ENCODE results near the gene C22orf39.

The C22orf39 gene

GRCh38 chr22:19424186-19424500 is 23.4 kb downstream of the C22orf39 start:
- no peak for DNase-seq

GRCh38 chr22:19422440-19423301 is 24.8 kb downstream of the C22orf39 start:
- no peak for DNase-seq

DNA sequence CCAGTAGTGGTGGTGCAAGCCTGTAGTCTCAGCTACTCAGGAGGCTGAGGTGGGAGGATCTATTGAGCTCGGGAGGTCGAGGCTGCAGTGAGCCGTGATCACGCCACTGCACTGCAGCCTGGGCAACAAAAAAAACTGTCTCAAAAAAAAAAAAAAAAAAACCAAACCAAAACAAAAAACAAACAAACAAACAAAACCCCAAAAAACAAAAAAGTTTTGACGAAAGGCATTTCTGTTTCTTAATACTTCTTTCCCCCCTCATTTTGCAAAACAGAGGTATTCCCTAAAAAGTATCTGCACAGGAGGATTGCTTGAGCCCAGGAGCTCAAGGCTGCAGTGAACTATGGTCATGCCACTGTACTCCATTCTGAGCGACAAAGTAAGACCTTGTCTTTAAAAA is 27.2 kb downstream of the C22orf39 start:
- no peak for DNase-seq

DNA sequence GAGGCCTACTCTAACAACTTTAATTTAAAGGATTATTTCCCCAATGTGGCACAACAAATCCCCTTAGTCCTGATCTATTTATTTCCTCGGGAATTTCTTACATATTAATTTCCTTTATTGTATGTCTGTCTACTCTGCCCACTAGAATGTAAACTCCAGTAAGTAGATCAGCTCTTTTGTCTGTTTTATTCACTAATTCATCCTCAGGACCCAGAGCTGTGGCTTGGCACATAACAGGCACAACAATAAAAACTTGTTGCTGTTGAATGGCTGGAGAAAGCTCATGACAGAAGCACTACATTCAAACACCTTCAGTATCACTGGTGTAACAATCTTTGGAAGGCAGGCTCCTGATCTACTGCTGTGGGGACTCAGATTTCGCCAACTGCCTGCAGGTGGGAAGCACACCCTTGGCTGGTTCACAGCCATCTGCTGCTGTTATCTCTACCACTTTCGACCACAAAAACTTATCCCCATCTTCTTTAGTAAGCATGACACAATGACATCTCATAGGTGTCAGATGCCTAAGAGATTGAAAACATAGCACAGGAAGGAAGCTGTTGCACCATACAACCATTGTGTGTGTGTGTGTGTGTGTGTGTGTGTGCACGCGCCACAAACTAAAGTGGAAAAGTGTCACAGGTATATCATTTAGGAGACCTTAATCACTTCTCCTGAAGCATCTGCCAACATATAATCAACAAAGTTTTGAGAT is 27.9 kb downstream of the C22orf39 start:
- no peak for DNase-seq

DNA sequence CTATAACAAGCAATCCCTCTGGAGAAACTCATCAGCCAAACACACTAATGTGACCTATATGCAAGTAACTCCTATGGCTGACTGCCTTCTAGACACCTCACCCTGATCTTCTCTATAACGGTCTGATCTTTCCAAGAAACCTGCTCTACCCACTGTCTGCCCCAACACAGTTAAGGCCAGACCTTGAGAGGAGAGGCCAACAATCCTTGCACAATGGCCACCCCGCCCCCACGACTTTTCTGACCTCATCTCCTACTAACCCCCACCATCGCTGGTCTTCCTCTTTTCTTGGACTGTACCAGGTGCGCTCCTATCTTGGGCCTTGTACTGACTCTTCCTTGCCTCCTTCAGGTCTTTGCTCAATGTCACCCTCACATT is 28.4 kb downstream of the C22orf39 start:
- DNase-seq = no peak

- DNase-seq = no peak
Measured at GRCh38 chr22:19412923-19413322, 34.6 kb downstream of the C22orf39 start.

GRCh38 chr22:19412478-19412877 is 35.0 kb downstream of the C22orf39 start:
- DNase-seq = no peak

DNA sequence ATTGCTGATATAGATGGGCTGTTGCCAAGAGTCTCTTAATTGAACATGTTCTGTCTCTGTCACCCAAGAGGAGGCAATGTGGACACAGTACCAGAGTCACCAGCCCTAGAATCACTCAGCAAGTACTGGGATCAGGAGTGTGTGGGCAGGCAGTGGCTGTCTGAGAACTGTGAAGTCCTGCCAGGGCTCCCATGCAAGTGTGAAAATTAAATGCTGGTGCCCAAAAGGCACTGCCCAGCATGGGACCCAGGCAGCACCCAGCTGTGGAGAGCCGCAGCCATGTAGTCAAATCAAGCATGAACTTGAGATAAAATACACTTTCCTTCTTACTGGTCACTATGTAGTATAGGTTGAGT is 35.8 kb downstream of the C22orf39 start:
- DNase-seq = no peak

GRCh38 chr22:19410941-19411689 is 36.4 kb downstream of the C22orf39 start:
- no peak for DNase-seq

DNA sequence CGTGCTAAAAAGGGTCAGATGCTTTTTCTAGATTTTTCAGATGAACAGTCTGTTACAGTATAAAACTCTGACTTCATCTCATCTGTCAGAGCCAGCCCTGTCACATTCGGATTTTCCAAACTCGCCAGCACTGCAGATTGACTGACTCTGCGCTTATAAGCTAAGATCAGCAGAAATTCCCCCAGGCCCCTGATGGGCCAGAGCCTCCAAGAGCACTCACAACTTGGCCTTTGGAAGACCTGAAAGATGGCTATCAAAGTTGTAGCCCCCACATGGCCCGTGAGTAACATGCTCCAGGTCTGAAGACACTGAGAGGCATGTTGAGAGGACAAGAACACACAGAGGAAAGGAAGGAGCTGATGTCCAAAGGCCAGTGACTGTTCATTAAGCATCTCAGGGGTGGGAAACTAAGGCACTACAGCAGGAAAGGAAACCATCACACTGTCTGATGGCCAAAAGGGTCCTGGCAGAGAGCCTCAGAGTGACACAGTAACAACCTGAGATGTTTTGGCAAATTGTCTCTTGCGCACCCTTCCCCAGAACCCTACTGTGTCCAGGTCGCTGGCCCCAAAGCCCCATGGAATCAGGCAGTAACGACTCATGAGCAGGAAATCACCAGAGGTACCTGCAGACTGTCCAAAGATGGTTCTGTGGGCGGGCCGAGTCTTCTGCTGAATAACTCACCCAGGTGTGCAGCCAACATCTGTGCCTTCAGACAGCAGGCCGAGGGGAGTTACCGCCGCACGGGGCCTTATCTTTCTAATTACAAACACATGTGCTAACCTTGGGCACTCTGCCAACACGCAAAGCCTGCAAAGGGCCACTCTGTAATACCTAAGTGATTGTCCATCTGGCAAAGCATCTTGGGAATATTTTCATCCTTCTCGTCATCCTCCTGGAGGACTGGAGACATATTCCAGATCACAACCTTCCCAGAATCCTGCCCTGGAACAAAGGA is 39.6 kb downstream of the C22orf39 start:
- DNase-seq = no peak

DNA sequence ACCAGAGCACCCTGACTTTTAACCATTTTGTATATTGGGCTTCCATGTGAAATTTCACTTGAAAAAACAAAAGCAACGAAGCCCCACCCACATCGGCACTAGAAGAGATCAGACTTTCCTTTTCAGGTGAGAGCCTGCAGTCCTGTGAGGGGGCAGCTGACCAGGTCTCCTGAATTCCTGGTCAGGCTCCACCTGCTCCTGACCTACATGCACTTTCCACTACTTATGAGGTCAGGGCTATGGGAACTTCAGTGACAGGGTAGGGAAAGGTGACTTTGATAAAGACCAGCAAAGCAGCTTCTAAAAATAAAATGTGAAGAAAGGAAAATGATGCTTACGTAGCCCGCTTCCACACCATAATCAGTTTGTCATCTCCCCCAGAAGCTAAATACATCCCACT is 40.7 kb downstream of the C22orf39 start:
- no peak for DNase-seq

DNA sequence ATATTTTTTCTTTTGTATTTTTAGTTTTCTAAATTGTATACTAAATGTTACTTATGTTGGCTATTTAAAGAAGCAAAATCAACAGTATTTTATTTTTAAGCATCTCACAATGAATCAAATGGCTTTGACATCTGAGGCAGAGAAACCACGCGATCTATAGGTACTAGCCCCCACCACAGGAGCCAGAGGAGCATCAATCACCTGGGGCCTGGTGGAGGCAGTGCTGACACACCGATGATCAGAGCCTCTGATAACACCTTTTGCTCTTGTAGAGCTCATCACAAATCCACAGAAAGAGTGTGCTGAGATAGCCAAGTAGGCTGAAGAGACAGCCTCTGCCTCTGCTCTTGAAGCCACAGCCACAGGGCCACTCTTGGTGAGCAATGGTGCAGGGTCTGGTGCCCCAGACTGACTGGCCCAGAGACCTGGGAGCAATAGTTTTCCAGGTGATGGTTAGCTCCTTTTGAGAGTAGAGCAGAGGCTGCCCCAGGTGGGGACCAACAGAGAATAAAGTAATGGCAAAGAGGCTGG is 41.2 kb downstream of the C22orf39 start:
- DNase-seq = no peak

GRCh38 chr22:19405652-19406051 is 41.9 kb downstream of the C22orf39 start:
- DNase-seq = no peak

- no peak for DNase-seq
Measured at GRCh38 chr22:19405133-19405532, 42.4 kb downstream of the C22orf39 start.

- DNase-seq = no peak
Measured at GRCh38 chr22:19404676-19405075, 42.8 kb downstream of the C22orf39 start.

DNA sequence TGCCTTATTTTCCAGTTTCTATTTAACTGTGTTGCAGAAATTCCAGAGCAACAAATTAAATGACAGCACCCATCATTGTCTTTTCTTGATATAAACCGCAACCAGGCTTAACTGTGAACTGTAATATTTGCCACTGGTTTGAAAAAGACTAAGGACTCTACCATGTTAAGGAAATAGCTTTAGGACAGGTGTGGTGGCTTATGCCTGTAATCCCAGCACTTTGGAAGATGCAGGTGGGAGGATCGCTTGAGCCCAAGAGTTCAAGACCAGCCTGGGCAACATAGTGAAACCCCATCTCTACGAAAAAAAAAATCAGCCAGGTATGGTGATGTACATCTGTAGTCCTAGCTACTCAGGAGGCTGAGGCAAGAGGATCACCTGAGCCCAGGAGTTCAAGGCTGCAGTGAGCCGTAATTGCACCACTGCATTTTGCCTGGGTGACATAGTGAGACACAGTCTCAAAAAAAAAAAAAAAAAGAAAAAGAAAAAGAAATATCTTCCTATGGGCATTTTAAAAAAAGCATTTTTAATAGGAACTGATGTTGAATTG is 44.8 kb downstream of the C22orf39 start:
- no peak for DNase-seq

DNA sequence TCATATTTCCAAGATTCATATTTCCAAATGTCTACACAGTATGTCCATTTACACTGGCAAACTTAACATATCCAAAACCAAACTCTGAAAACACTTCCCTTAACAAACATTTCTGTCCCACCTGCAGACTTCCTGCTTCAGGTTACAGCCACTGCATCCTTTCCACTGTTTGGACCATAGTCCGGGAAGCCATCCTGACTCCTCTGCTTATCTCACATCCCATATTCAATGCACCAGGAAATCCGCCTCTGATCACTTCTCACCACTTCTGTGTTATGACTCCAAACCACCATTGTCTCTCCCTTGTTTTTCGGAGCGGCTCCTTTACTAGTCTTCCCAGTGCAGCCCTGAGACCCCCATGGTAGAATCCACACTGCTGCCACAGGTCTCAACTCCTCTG is 46.0 kb downstream of the C22orf39 start:
- DNase-seq = no peak

- DNase-seq = no peak
Measured at GRCh38 chr22:19400881-19401280, 46.6 kb downstream of the C22orf39 start.

DNA sequence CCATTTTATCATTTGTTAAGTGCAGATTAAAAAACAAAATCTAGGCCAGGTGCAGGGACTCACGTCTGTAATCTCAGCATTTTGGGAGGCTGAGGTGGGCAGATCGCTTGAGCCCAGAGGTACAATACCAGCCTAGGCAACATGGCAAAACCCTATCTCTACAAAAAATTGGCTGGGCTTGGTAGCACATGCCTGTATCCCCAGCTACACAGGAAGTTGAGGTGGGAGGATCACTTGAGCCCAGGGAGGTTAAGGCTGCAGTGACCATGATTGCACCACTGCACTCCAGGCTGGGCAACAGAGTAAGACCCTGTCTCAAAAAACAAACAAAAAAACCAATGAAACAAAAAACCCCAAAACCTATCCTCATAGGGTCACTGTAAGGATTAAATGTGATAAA is 48.9 kb downstream of the C22orf39 start:
- no peak for DNase-seq

DNA sequence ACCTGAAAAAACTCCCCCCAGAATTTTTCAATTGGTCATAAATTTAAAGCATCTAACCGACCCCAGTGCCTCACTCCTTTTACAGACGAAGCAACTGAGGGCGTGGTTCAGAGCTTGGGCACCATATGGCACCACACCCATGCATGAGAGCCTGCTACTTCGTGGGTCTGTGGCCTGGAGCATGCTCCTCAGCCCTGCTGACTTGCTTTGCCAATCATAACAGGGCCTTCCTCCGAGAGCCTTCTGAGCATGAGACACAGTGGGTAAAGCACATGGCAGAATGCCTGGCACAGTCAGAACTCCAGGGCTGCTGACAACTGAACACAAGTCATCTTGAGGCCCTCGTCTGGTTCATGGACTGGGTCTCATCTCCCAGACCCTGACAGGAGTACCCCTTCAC is 49.3 kb downstream of the C22orf39 start:
- no peak for DNase-seq

GRCh38 chr22:19397734-19398104 is 49.8 kb downstream of the C22orf39 start:
- DNase-seq = no peak
